ENCODE measurements around the gene CELF5.

DNA sequence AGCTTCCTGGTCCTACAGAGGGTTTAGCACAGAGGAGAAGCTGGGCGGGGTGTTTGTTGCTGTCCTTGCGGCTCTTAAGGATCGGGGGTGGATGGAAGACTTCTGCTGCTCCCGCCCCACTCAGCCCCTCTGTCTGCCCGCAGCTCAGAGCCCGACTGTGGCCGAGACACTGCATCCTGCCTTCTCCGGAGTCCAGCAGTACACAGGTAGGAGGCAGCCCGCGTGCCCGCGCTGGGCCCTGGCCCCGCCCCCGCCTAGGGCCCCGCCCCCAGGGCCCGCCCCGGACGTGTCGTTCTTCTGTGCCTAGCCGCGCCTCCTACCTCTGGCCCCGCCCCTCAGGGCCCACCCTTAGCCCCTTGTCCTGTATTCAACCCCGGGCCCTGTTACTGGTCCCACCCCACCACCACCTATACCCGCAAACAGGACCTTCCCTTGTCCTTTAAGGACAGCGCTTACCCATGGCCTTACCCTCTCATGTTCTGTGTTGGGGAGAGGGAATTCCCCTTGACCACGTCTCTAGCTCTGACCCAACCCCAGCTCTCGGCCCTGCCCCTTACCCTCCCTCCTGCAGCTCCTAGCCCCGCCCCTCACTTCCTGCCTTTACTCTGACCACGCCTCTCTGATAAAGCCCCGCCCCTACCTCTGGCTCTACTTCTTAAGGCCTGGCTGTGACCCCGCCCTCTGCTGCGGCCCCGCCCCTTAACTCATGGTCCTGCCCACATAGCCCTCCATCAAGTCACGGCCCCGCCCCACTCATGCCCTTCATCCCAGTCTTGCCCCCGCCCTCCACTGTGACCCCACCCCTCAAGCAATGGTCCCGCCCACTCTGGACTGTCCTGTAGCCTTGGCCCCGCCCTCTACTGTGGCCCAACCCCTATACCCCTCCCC is 60.5 kb downstream of the CELF5 start:
- TF ChIP-seq, protein P1, sequence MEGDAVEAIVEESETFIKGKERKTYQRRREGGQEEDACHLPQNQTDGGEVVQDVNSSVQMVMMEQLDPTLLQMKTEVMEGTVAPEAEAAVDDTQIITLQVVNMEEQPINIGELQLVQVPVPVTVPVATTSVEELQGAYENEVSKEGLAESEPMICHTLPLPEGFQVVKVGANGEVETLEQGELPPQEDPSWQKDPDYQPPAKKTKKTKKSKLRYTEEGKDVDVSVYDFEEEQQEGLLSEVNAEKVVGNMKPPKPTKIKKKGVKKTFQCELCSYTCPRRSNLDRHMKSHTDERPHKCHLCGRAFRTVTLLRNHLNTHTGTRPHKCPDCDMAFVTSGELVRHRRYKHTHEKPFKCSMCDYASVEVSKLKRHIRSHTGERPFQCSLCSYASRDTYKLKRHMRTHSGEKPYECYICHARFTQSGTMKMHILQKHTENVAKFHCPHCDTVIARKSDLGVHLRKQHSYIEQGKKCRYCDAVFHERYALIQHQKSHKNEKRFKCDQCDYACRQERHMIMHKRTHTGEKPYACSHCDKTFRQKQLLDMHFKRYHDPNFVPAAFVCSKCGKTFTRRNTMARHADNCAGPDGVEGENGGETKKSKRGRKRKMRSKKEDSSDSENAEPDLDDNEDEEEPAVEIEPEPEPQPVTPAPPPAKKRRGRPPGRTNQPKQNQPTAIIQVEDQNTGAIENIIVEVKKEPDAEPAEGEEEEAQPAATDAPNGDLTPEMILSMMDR (IDR thresholded peaks at IDR 0.05): no peak
- TF ChIP-seq POLR2A (IDR thresholded peaks at IDR 0.05): peak in 1 of 2 donors; percentile 12
